Mesenchymal stem cell (in vitro differentiated cells and primary cell): ENCODE data around the gene CMKLR1.

Source experiments
- DNase-seq: peaks from one replicate; pipeline ENCODE4 v3.0.0-alpha.2; 2013
- H2AFZ ChIP-seq: one replicate; pipeline ENCODE4 v1.6.1; 2013; ENCODE audit warnings: low read depth, mild to moderate bottlenecking, control low read depth, inconsistent platforms, low read length, moderate library complexity
- H2AK5ac ChIP-seq: 2 replicates; pipeline ENCODE4 v1.6.1; 2013; ENCODE audit warnings: low read length, moderate library complexity, mild to moderate bottlenecking, inconsistent platforms; ENCODE audit not compliant: severe bottlenecking
- H2BK120ac ChIP-seq: one replicate; pipeline ENCODE4 v1.6.1; 2013; ENCODE audit warnings: low read depth, mild to moderate bottlenecking, inconsistent platforms, low read length, moderate library complexity
- H2BK12ac ChIP-seq, 2 experiments: one replicate each; pipeline ENCODE4 v1.6.1; 2013; ENCODE audit warnings: inconsistent platforms in 2 of 2, low read length in 2 of 2, mild to moderate bottlenecking in 2 of 2, moderate library complexity in 2 of 2, control low read depth in 1 of 2
- H2BK15ac ChIP-seq: one replicate; pipeline ENCODE4 v1.6.1; 2013; ENCODE audit warnings: mild to moderate bottlenecking, low read depth, inconsistent platforms; ENCODE audit not compliant: poor library complexity, severe bottlenecking
- H2BK5ac ChIP-seq: 2 replicates; pipeline ENCODE4 v1.6.1; 2013; ENCODE audit warnings: low read depth, mild to moderate bottlenecking, low read length, control low read depth, inconsistent platforms; ENCODE audit not compliant: poor library complexity, severe bottlenecking
- H3K14ac ChIP-seq, 2 experiments: one replicate each; pipeline ENCODE4 v1.6.1; 2013; ENCODE audit warnings: inconsistent platforms in 2 of 2, low read length in 2 of 2, control low read depth in 1 of 2, mild to moderate bottlenecking in 1 of 2, moderate library complexity in 1 of 2
- H3K18ac ChIP-seq, 2 experiments: one replicate each; pipeline ENCODE4 v1.6.1; 2013; ENCODE audit warnings: inconsistent platforms in 2 of 2, low read length in 2 of 2, control low read depth in 1 of 2, low read depth in 1 of 2, mild to moderate bottlenecking in 1 of 2
- H3K23ac ChIP-seq, 2 experiments: one replicate each; pipeline ENCODE4 v1.6.1; 2013; ENCODE audit warnings: inconsistent platforms in 2 of 2, low read length in 2 of 2, mild to moderate bottlenecking in 2 of 2, moderate library complexity in 2 of 2, control low read depth in 1 of 2
- H3K27ac ChIP-seq: 2 replicates; pipeline ENCODE4 v1.5.1; 2013; ENCODE audit warnings: mild to moderate bottlenecking, moderate library complexity, low read length, control low read depth, inconsistent platforms; ENCODE audit not compliant: poor library complexity, severe bottlenecking
- H3K27me3 ChIP-seq, 2 experiments: 2 replicates each; pipeline versions ENCODE4 v1.6.1 to v1.7.0; 2013; ENCODE audit warnings: low read length in 2 of 2, mild to moderate bottlenecking in 2 of 2, moderate library complexity in 2 of 2, control low read depth in 1 of 2, inconsistent platforms in 1 of 2; ENCODE audit not compliant: control insufficient read depth in 1 of 2, insufficient read depth in 1 of 2
- H3K36me3 ChIP-seq, 2 experiments: 2 replicates each; pipeline versions ENCODE4 v1.6.1 to v1.7.0; 2013; ENCODE audit warnings: low read length in 2 of 2, control low read depth in 1 of 2, inconsistent platforms in 1 of 2, low read depth in 1 of 2, mild to moderate bottlenecking in 1 of 2; ENCODE audit not compliant: insufficient read depth in 2 of 2, control insufficient read depth in 1 of 2
- H3K4ac ChIP-seq, 2 experiments: one replicate each; pipeline ENCODE4 v1.6.1; 2013; ENCODE audit warnings: inconsistent platforms in 2 of 2, low read length in 2 of 2, mild to moderate bottlenecking in 2 of 2, moderate library complexity in 2 of 2, control low read depth in 1 of 2, low read depth in 1 of 2
- H3K4me1 ChIP-seq: 2 replicates; pipeline ENCODE4 v1.6.1; 2013; ENCODE audit warnings: low read depth, low read length, control low read depth; ENCODE audit not compliant: control insufficient read depth, insufficient read depth
- H3K4me2 ChIP-seq: 2 replicates; pipeline ENCODE4 v1.6.1; 2013; ENCODE audit warnings: low read length, mild to moderate bottlenecking, inconsistent platforms; ENCODE audit not compliant: poor library complexity, severe bottlenecking
- H3K4me3 ChIP-seq, 2 experiments: 2 replicates each; pipeline versions ENCODE4 v1.5.1 to v1.7.0; 2013; ENCODE audit warnings: low read length in 2 of 2, mild to moderate bottlenecking in 2 of 2, control low read depth in 1 of 2, low read depth in 1 of 2; ENCODE audit not compliant: insufficient read depth in 1 of 2
- H3K79me1 ChIP-seq: replicated peaks from 2 replicates; pipeline ENCODE4 v1.6.1; 2013; ENCODE audit warnings: mild to moderate bottlenecking, control low read depth, low read length, inconsistent platforms; ENCODE audit not compliant: poor library complexity, severe bottlenecking
- H3K9ac ChIP-seq: 2 replicates; pipeline ENCODE4 v1.7.0; 2013; ENCODE audit warnings: mild to moderate bottlenecking, low read length, moderate library complexity
- H3K9me3 ChIP-seq: 2 replicates; pipeline ENCODE4 v1.7.0; 2013; ENCODE audit warnings: mild to moderate bottlenecking, low read length; ENCODE audit not compliant: control insufficient read depth
- H4K8ac ChIP-seq: one replicate; pipeline ENCODE4 v1.6.1; 2013; ENCODE audit warnings: inconsistent platforms, mild to moderate bottlenecking, low read length, moderate library complexity
- H4K91ac ChIP-seq: one replicate; pipeline ENCODE4 v1.6.1; 2013; ENCODE audit warnings: mild to moderate bottlenecking, low read length, inconsistent platforms
- WGBS: methylation state at CpG from one replicate; pipeline ENCODE4 v1.1.7; 2013; ENCODE audit warnings: mixed read lengths; 5-methylcytosine and 5-hydroxymethylcytosine counted together

CMKLR1 gene

GRCh38 chr12:108363165-108363564, 24.1 kb upstream of the CMKLR1 start:
- H3K9ac ChIP-seq, result no peak overlapping the region
- no peak overlapping the region for H3K4me2 ChIP-seq
- H2AFZ ChIP-seq, result no peak overlapping the region
- no peak overlapping the region for H3K18ac ChIP-seq
- H3K14ac ChIP-seq, result no peak overlapping the region
- H2BK5ac ChIP-seq, result no peak overlapping the region
- H3K79me1 ChIP-seq, result no peaks in the 10 kb centered on the region
- DNase-seq, result no peak
- H2AK5ac ChIP-seq, result no peak overlapping the region
- H3K27ac ChIP-seq, result no peak overlapping the region
- no peak overlapping the region for H3K23ac ChIP-seq
- H4K8ac ChIP-seq, result no peak overlapping the region
- no peak overlapping the region for H3K4ac ChIP-seq
- no peaks in the 10 kb centered on the region for H3K36me3 ChIP-seq
- H2BK120ac ChIP-seq, result no peak overlapping the region
- no peak overlapping the region for H3K4me3 ChIP-seq
- H2BK12ac ChIP-seq, result no peak overlapping the region
- no peak overlapping the region for H2BK15ac ChIP-seq
- H3K4me1 ChIP-seq, result peaks cover 10% of the 10 kb centered on the region
- no peak overlapping the region for H4K91ac ChIP-seq
- H3K9me3 ChIP-seq, result no peaks in the 10 kb centered on the region
- H3K27me3 ChIP-seq, result peaks cover 0 to 39% of the 10 kb centered on the region in 2 experiments
- WGBS, result 76% methylated on average over 11 of the region's 11 CpGs

GRCh38 chr12:108361606-108362005, 22.5 kb upstream of the CMKLR1 start:
- Histone ChIP-seq H4K91ac (no peak overlapping the region), H3K4ac (no peak overlapping the region), H3K4me3 (no peak overlapping the region), H3K27me3 (peaks cover 0 to 50% of the 10 kb centered on the region in 2 experiments), H3K4me2 (no peak overlapping the region), H3K9ac (no peak overlapping the region), H2AFZ (no peak overlapping the region), H2BK120ac (no peak overlapping the region), H3K79me1 (no peaks in the 10 kb centered on the region), H3K23ac (no peak overlapping the region), H3K4me1 (peaks cover 10% of the 10 kb centered on the region), H2BK12ac (no peak overlapping the region), H2BK5ac (no peak overlapping the region), H2BK15ac (no peak overlapping the region), H2AK5ac (no peak overlapping the region), H3K27ac (no peak overlapping the region), H3K36me3 (no peaks in the 10 kb centered on the region), H3K18ac (no peak overlapping the region), H3K9me3 (no peaks in the 10 kb centered on the region), H4K8ac (no peak overlapping the region), H3K14ac (no peak overlapping the region)
- WGBS, result 55% methylated on average over 2 of the region's 3 CpGs
- no peak for DNase-seq

GRCh38 chr12:108360487-108360886, 21.4 kb upstream of the CMKLR1 start:
- Histone ChIP-seq H3K4me3 (no peak overlapping the region), H3K27ac (no peak overlapping the region), H2BK15ac (no peak overlapping the region), H3K36me3 (no peaks in the 10 kb centered on the region), H3K9me3 (no peaks in the 10 kb centered on the region), H3K79me1 (no peaks in the 10 kb centered on the region), H2BK12ac (no peak overlapping the region), H4K8ac (no peak overlapping the region), H2AK5ac (no peak overlapping the region), H3K27me3 (peaks cover 0 to 56% of the 10 kb centered on the region in 2 experiments), H2BK5ac (no peak overlapping the region), H3K4me2 (no peak overlapping the region), H3K4me1 (peaks cover 10% of the 10 kb centered on the region), H3K14ac (no peak overlapping the region), H2BK120ac (no peak overlapping the region), H3K23ac (no peak overlapping the region), H3K9ac (no peak overlapping the region), H3K4ac (no peak overlapping the region), H2AFZ (no peak overlapping the region), H4K91ac (no peak overlapping the region), H3K18ac (no peak overlapping the region)
- DNase-seq, result no peak

- Histone ChIP-seq H3K4me2 (no peak overlapping the region), H3K4me1 (peaks cover 10% of the 10 kb centered on the region), H3K9me3 (no peaks in the 10 kb centered on the region), H3K4me3 (no peak overlapping the region), H3K36me3 (no peaks in the 10 kb centered on the region), H2AFZ (no peak overlapping the region), H3K4ac (no peak overlapping the region), H3K14ac (no peak overlapping the region), H3K27ac (no peak overlapping the region), H3K23ac (no peak overlapping the region), H4K91ac (no peak overlapping the region), H3K9ac (no peak overlapping the region), H3K18ac (no peak overlapping the region), H3K79me1 (no peaks in the 10 kb centered on the region), H2BK120ac (no peak overlapping the region), H2AK5ac (no peak overlapping the region), H2BK15ac (no peak overlapping the region), H4K8ac (no peak overlapping the region), H3K27me3 (peaks cover 0 to 57% of the 10 kb centered on the region in 2 experiments), H2BK5ac (no peak overlapping the region), H2BK12ac (no peak overlapping the region)
- no peak for DNase-seq
These were observed 20.9 kb upstream of the CMKLR1 start for GRCh38 chr12:108360057-108360456.
